IMR-90 (cell line): Measurements from ENCODE around the gene PCSK6. TPM values are rescaled to one million over a fixed set of nuclear protein-coding genes. Genes with fewer than 3 reads are reported as not detected.

Source experiments
- ATAC-seq: fragments of 200-7000 bp; cut with Tn5 transposase; 2 replicates; pipeline ENCODE4 v1.9.1; 2020; ENCODE audit warnings: low read depth, mild to moderate bottlenecking, moderate library complexity
- BruUV-seq: library from RNA; stranded (reverse); fragments of 400-500 nt; replicated peaks from 2 replicates; lab custom pipeline; 2021; lab: Mats Ljungman, UMichigan
- CTCF ChIA-PET: fragments of 300-600 bp; formaldehyde crosslinking; extraction: SDS; loops from one replicate; lab custom pipeline; 2021; ENCODE audit warnings: antibody characterized with exemption; lab: Yijun Ruan, JAX
- POLR2A ChIA-PET: fragments of 300-600 bp; sonication (Branson Sonifier 250); formaldehyde crosslinking; loops from one replicate; lab custom pipeline; 2022; ENCODE audit warnings: antibody characterized with exemption; ENCODE audit not compliant: unreplicated experiment; lab: Charles Lee
- DNase-seq: peaks from one replicate; pipeline ENCODE4 v3.0.0; 2013
- H2AFZ ChIP-seq: replicated peaks from 2 replicates; pipeline ENCODE3; 2013; ENCODE audit warnings: low read length, mild to moderate bottlenecking; ENCODE audit not compliant: poor library complexity
- H2AK5ac ChIP-seq: 2 replicates; pipeline ENCODE4 v1.6.1; 2013; ENCODE audit warnings: low read depth, low read length, inconsistent platforms
- H2AK9ac ChIP-seq: replicated peaks from 2 replicates; pipeline ENCODE3; 2013; ENCODE audit warnings: mild to moderate bottlenecking, low read depth, low read length, moderate library complexity; ENCODE audit not compliant: poor library complexity
- H2BK120ac ChIP-seq: 2 replicates; pipeline ENCODE4 v1.6.1; 2013; ENCODE audit warnings: low read depth, low read length, inconsistent platforms
- H2BK15ac ChIP-seq: 3 replicates; pipeline ENCODE4 v1.6.1; 2013; ENCODE audit warnings: low read depth, low read length, inconsistent platforms
- H2BK20ac ChIP-seq: 2 replicates; pipeline ENCODE4 v1.6.1; 2013; ENCODE audit warnings: low read depth, mild to moderate bottlenecking, inconsistent platforms, low read length, moderate library complexity
- H2BK5ac ChIP-seq: 2 replicates; pipeline ENCODE4 v1.6.1; 2013; ENCODE audit warnings: mild to moderate bottlenecking, low read depth, low read length, inconsistent platforms; ENCODE audit not compliant: poor library complexity, severe bottlenecking
- H3K14ac ChIP-seq: replicated peaks from 2 replicates; pipeline ENCODE4 v1.6.1; 2013; ENCODE audit warnings: low read depth, low read length, inconsistent platforms
- H3K18ac ChIP-seq: 2 replicates; pipeline ENCODE4 v1.6.1; 2013; ENCODE audit warnings: low read depth, low read length, control low read depth
- H3K23ac ChIP-seq: 2 replicates; pipeline ENCODE4 v1.6.1; 2013; ENCODE audit warnings: low read depth, low read length, inconsistent platforms
- H3K27ac ChIP-seq: 2 replicates; pipeline ENCODE4 v1.5.1; 2013; ENCODE audit warnings: mild to moderate bottlenecking, control low read depth, low read length; ENCODE audit not compliant: insufficient read depth
- H3K27me3 ChIP-seq: 2 replicates; pipeline ENCODE4 v1.6.1; 2013; ENCODE audit warnings: low read length; ENCODE audit not compliant: control insufficient read depth, insufficient read depth
- H3K36me3 ChIP-seq: 2 replicates; pipeline ENCODE4 v1.6.1; 2013; ENCODE audit warnings: low read length, mixed read lengths; ENCODE audit not compliant: control insufficient read depth, insufficient read depth
- H3K4ac ChIP-seq: 2 replicates; pipeline ENCODE4 v1.6.1; 2013; ENCODE audit warnings: low read depth, low read length, inconsistent platforms
- H3K4me1 ChIP-seq: 2 replicates; pipeline ENCODE4 v1.6.1; 2013; ENCODE audit warnings: low read length, mixed read lengths; ENCODE audit not compliant: control insufficient read depth, insufficient read depth
- H3K4me2 ChIP-seq: 2 replicates; pipeline ENCODE4 v1.6.1; 2013; ENCODE audit warnings: low read depth, mild to moderate bottlenecking, control low read depth, low read length, moderate library complexity
- H3K4me3 ChIP-seq: 2 replicates; pipeline ENCODE4 v1.5.1; 2013; ENCODE audit warnings: low read depth, mild to moderate bottlenecking, control low read depth, low read length, moderate library complexity; ENCODE audit not compliant: insufficient read depth
- H3K56ac ChIP-seq: 2 replicates; pipeline ENCODE4 v1.6.1; 2013; ENCODE audit warnings: low read length, inconsistent platforms; ENCODE audit not compliant: insufficient read depth; ENCODE audit errors: extremely low read depth
- H3K79me1 ChIP-seq, 2 experiments: 2 replicates each; pipeline ENCODE4 v1.6.1; 2013; ENCODE audit warnings: low read length in 2 of 2, inconsistent platforms in 1 of 2, low read depth in 1 of 2
- H3K9ac ChIP-seq: 2 replicates; pipeline ENCODE4 v1.6.1; 2013; ENCODE audit warnings: low read depth, low read length, control low read depth
- H3K9me1 ChIP-seq: 2 replicates; pipeline ENCODE4 v1.6.1; 2013; ENCODE audit warnings: low read length, inconsistent platforms; ENCODE audit not compliant: insufficient read depth
- H3K9me3 ChIP-seq: 2 replicates; pipeline ENCODE4 v1.6.1; 2013; ENCODE audit warnings: low read length; ENCODE audit not compliant: control insufficient read depth, insufficient read depth
- H4K20me1 ChIP-seq: 2 replicates; pipeline ENCODE4 v1.6.1; 2013; ENCODE audit warnings: low read length, inconsistent platforms; ENCODE audit not compliant: insufficient read depth
- H4K5ac ChIP-seq: 2 replicates; pipeline ENCODE4 v1.6.1; 2013; ENCODE audit warnings: mild to moderate bottlenecking, low read depth, low read length, control low read depth
- H4K8ac ChIP-seq, 2 experiments: 2 replicates each; pipeline ENCODE4 v1.6.1; 2013; ENCODE audit warnings: low read depth in 2 of 2, low read length in 2 of 2, control low read depth in 1 of 2, inconsistent platforms in 1 of 2
- H4K91ac ChIP-seq: 2 replicates; pipeline ENCODE4 v1.6.1; 2013; ENCODE audit warnings: low read depth, low read length, inconsistent platforms; ENCODE audit not compliant: insufficient read depth
- BHLHE40 ChIP-seq: fragments of 150-350 bp; IDR thresholded peaks from 2 replicates; pipeline ENCODE4 v1.6.1; 2016; ENCODE audit warnings: mild to moderate bottlenecking, low read depth, low read length
- CEBPB ChIP-seq: IDR thresholded peaks from 2 replicates; pipeline ENCODE4 v1.6.1; 2012; ENCODE audit warnings: low read depth, low read length, improper control_type of control experiment
- CHD1 ChIP-seq: IDR thresholded peaks from 2 replicates; pipeline ENCODE4 v1.6.1; 2012; ENCODE audit warnings: low read depth, low read length, improper control_type of control experiment
- MAFK ChIP-seq: IDR thresholded peaks from 2 replicates; pipeline ENCODE4 v1.6.1; 2012; ENCODE audit warnings: low read depth, low read length, improper control_type of control experiment
- MAZ ChIP-seq: IDR thresholded peaks from 2 replicates; pipeline ENCODE4 v1.6.1; 2012; ENCODE audit warnings: low read depth, mild to moderate bottlenecking, low read length, improper control_type of control experiment, moderate library complexity, borderline replicate concordance
- MXI1 ChIP-seq: IDR thresholded peaks from 2 replicates; pipeline ENCODE4 v1.6.1; 2012; ENCODE audit warnings: low read depth, mild to moderate bottlenecking, low read length, moderate library complexity, borderline replicate concordance
- NFE2L2 ChIP-seq: fragments of 150-350 bp; IDR thresholded peaks from 2 replicates; pipeline ENCODE4 v1.6.1; 2016; ENCODE audit warnings: low read depth, mild to moderate bottlenecking, low read length
- POLR2A ChIP-seq: IDR thresholded peaks from 2 replicates; pipeline ENCODE4 v1.6.1; 2012; ENCODE audit warnings: mild to moderate bottlenecking, low read depth, low read length
- RAD21 ChIP-seq: IDR thresholded peaks from 2 replicates; pipeline ENCODE4 v1.6.1; 2012; ENCODE audit warnings: low read length, improper control_type of control experiment
- RFX5 ChIP-seq: IDR thresholded peaks from 2 replicates; pipeline ENCODE4 v1.8.0; 2012; ENCODE audit warnings: low read depth, mild to moderate bottlenecking, low read length, moderate library complexity
- SMC3 ChIP-seq: fragments of 150-350 bp; IDR thresholded peaks from 2 replicates; pipeline ENCODE4 v1.6.1; 2016; ENCODE audit warnings: low read depth, mild to moderate bottlenecking, antibody characterized with exemption, low read length, moderate library complexity
- USF2 ChIP-seq: fragments of 150-350 bp; IDR thresholded peaks from 2 replicates; pipeline ENCODE4 v1.6.1; 2017; ENCODE audit warnings: mild to moderate bottlenecking, antibody characterized with exemption, low read length, low read depth
- WGBS, 2 experiments: methylation state at CpG; one replicate each; pipeline versions ENCODE4 v1.1.5 to v1.1.7; 2013; ENCODE audit warnings: missing lambda C conversion rate in 2 of 2; ENCODE audit not compliant: insufficient read length in 1 of 2; ENCODE audit errors: extremely low coverage in 2 of 2; 5-methylcytosine and 5-hydroxymethylcytosine counted together
- dilution Hi-C: fragments of 300-500 bp; cut with HindIII; formaldehyde crosslinking; loops from one replicate; pipeline ENCODE4 v1.14.3; 2018; ENCODE audit warnings: low sequenced_read_pairs; ENCODE audit not compliant: unreplicated experiment
- in situ Hi-C: fragments of 300-500 bp; cut with MboI; formaldehyde crosslinking; loops from 3 replicates; pipeline ENCODE4 v1.14.3; 2019; ENCODE audit warnings: low sequenced_read_pairs, inconsistent platforms, mixed read lengths
- intact Hi-C: fragments of 100-400 bp; cut with micrococcal nuclease; formaldehyde crosslinking; loops from 2 replicates; pipeline ENCODE4 v1.10.0; 2022
- polyA plus RNA-seq, 3 experiments: library from polyadenylated mRNA; depleted of rRNA; stranded (reverse); fragments of >200 nt; gene quantifications; 2 replicates each; pipeline ENCODE4 v1.2.3, GENCODE V29; 2012; ENCODE audit warnings: low replicate concordance in 1 of 3
- total RNA-seq: library from RNA; depleted of rRNA; stranded (reverse); fragments of >200 nt; gene quantifications from 2 replicates; pipeline ENCODE4 v1.2.3, GENCODE V29; 2012
- TF ChIP-seq, protein P1 (sequence below): conservative IDR thresholded peaks from 2 replicates; pipeline ENCODE4 v1.5.1; 2012; ENCODE audit warnings: mild to moderate bottlenecking, low read depth, low read length, improper control_type of control experiment

The PCSK6 gene
- total and polyA plus RNA-seq, 2 of the 4 experiments (the other 2 are of a cell fraction), result not detected

- Histone ChIP-seq H4K5ac (no peak overlapping the region), H4K20me1 (no peaks in the 10 kb centered on the region), H3K4me3 (no peak overlapping the region), H2AFZ (no peak overlapping the region), H4K91ac (no peak overlapping the region), H3K4me2 (no peak overlapping the region), H3K18ac (no peak overlapping the region), H2BK20ac (no peak overlapping the region), H3K14ac (no peak overlapping the region), H3K79me1 (no peaks in the 10 kb centered on the region), H3K4me1 (no peaks in the 10 kb centered on the region), H4K8ac (no peak overlapping the region), H2BK5ac (no peak overlapping the region), H3K9me3 (peaks cover 3% of the 10 kb centered on the region; the same call in 1 of the 2 replicates), H3K9me1 (no peaks in the 10 kb centered on the region), H2BK120ac (no peak overlapping the region), H3K23ac (no peak overlapping the region), H3K27me3 (peaks cover 18% of the 10 kb centered on the region; the same call in 1 of the 2 replicates), H3K27ac (no peak overlapping the region), H2AK9ac (no peak overlapping the region), H3K4ac (no peak overlapping the region), H3K56ac (no peak overlapping the region), H3K9ac (no peak overlapping the region), H2AK5ac (no peak overlapping the region), H2BK15ac (no peak overlapping the region), H3K36me3 (no peaks in the 10 kb centered on the region)
- dilution Hi-C loops (no loop called here), intact Hi-C loops (no loop called here), in situ Hi-C loops (no loop called here)
- no peak for TF ChIP-seq MXI1
- no peak for TF ChIP-seq NFE2L2
- no peak for TF ChIP-seq MAZ
- TF ChIP-seq MAFK, result no peak
- TF ChIP-seq SMC3, result no peak
- no peak for TF ChIP-seq CHD1
- TF ChIP-seq CEBPB, result no peak
- no peak for TF ChIP-seq RFX5
- no peak for TF ChIP-seq BHLHE40
- no peak for TF ChIP-seq USF2
- TF ChIP-seq RAD21, result no peak
- no peak for TF ChIP-seq POLR2A
- TF ChIP-seq, protein P1, sequence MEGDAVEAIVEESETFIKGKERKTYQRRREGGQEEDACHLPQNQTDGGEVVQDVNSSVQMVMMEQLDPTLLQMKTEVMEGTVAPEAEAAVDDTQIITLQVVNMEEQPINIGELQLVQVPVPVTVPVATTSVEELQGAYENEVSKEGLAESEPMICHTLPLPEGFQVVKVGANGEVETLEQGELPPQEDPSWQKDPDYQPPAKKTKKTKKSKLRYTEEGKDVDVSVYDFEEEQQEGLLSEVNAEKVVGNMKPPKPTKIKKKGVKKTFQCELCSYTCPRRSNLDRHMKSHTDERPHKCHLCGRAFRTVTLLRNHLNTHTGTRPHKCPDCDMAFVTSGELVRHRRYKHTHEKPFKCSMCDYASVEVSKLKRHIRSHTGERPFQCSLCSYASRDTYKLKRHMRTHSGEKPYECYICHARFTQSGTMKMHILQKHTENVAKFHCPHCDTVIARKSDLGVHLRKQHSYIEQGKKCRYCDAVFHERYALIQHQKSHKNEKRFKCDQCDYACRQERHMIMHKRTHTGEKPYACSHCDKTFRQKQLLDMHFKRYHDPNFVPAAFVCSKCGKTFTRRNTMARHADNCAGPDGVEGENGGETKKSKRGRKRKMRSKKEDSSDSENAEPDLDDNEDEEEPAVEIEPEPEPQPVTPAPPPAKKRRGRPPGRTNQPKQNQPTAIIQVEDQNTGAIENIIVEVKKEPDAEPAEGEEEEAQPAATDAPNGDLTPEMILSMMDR, result no peak
- no TSS peak for BruUV-seq
- ATAC-seq, result no peak
- CTCF ChIA-PET, result no interaction called here
- DNase-seq, result no peak
- WGBS, 2 experiments, result 77% methylated on average over 4 of the region's 15 CpGs; no CpG with 5 or more reads in 1 of the 2 experiments
- POLR2A ChIA-PET, result no interaction called here
These were observed 120.5 kb downstream of the PCSK6 start for GRCh38 chr15:101368861-101369642.
